Parathyroid adenoma (tissue), 2 donors: Measurements from ENCODE around the gene GPS2.
"Not testable (repeated sequence)": the region's sequence is repeated elsewhere in the genome, so short reads cannot be mapped to it uniquely, and the experiment has no call there.

Experiments used
- H2AFZ ChIP-seq: fragments of 300-600 bp; sonication (generic); one replicate; pipeline ENCODE4 v1.7.0; 2017; ENCODE audit warnings: antibody characterized with exemption, mild to moderate bottlenecking
- H3K27ac ChIP-seq: fragments of 300-600 bp; sonication (generic); one replicate; pipeline ENCODE4 v1.7.0; 2017
- H3K27me3 ChIP-seq: fragments of 300-600 bp; sonication (generic); one replicate; pipeline ENCODE4 v1.7.0; 2017; ENCODE audit warnings: low read length; ENCODE audit not compliant: control insufficient read depth, insufficient read depth
- H3K36me3 ChIP-seq: fragments of 300-600 bp; sonication (generic); one replicate; pipeline ENCODE4 v1.7.0; 2017; ENCODE audit warnings: low read length; ENCODE audit not compliant: control insufficient read depth, insufficient read depth
- H3K4me1 ChIP-seq: fragments of 300-600 bp; sonication (generic); one replicate; pipeline ENCODE4 v1.7.0; 2017; ENCODE audit warnings: control low read depth
- H3K4me2 ChIP-seq: fragments of 300-600 bp; sonication (generic); one replicate; pipeline ENCODE4 v1.7.0; 2017; ENCODE audit warnings: low read length
- H3K4me3 ChIP-seq: fragments of 300-600 bp; sonication (generic); one replicate; pipeline ENCODE4 v1.7.0; 2017; ENCODE audit warnings: low read depth, low read length
- H3K79me2 ChIP-seq: fragments of 300-600 bp; sonication (generic); one replicate; pipeline ENCODE4 v1.7.0; 2017; ENCODE audit warnings: control low read depth
- H3K9ac ChIP-seq: fragments of 300-600 bp; sonication (generic); one replicate; pipeline ENCODE4 v1.7.0; 2017; ENCODE audit warnings: mild to moderate bottlenecking
- H3K9me3 ChIP-seq: fragments of 300-600 bp; sonication (generic); one replicate; pipeline ENCODE4 v1.7.0; 2017; ENCODE audit warnings: low read length; ENCODE audit not compliant: control insufficient read depth
- CTCF ChIP-seq: fragments of 300-600 bp; sonication (generic); IDR thresholded peaks from one replicate; pipeline ENCODE4 v1.7.0; 2017; ENCODE audit warnings: antibody characterized with exemption, mild to moderate bottlenecking
- donor health status: primary hyperparathyroidism.

The GPS2 gene

GRCh38 chr17:7340179-7340578 lies 25.0 kb upstream of the GPS2 start:
- Histone ChIP-seq H3K27me3 (no peaks in the 10 kb centered on the region), H2AFZ (no peak overlapping the region), H3K4me1 (no peaks in the 10 kb centered on the region), H3K36me3 (no peaks in the 10 kb centered on the region), H3K4me3 (no peak overlapping the region), H3K9ac (no peak overlapping the region), H3K27ac (no peak overlapping the region), H3K9me3 (no peaks in the 10 kb centered on the region), H3K4me2 (no peak overlapping the region), H3K79me2 (no peaks in the 10 kb centered on the region)
- TF ChIP-seq CTCF: no peak

DNA sequence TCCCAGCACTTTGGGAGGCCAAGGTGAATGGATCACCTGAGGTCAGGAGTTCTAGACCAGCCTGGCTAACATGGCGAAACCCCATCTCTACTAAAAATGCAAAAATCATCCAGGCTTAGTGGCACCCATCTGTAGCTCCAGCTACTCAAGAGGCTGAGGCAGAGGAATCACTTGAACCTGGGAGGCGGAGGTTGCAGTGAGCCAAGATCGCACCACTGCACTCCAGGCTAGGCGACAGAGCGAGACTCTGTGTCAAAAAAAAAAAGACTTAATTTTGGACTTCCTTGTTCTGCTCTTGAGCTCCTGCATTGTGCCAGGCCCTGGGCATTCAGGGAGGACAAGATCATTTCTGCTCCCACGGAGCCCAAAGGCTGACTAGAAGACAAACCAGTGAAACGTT lies 22.4 kb upstream of the GPS2 start:
- H3K79me2 ChIP-seq, H3K9me3 ChIP-seq, H3K9ac ChIP-seq, H3K4me3 ChIP-seq, H3K4me1 ChIP-seq, H3K27ac ChIP-seq, H3K27me3 ChIP-seq, H2AFZ ChIP-seq, H3K4me2 ChIP-seq, H3K36me3 ChIP-seq: not testable (repeated sequence)

DNA sequence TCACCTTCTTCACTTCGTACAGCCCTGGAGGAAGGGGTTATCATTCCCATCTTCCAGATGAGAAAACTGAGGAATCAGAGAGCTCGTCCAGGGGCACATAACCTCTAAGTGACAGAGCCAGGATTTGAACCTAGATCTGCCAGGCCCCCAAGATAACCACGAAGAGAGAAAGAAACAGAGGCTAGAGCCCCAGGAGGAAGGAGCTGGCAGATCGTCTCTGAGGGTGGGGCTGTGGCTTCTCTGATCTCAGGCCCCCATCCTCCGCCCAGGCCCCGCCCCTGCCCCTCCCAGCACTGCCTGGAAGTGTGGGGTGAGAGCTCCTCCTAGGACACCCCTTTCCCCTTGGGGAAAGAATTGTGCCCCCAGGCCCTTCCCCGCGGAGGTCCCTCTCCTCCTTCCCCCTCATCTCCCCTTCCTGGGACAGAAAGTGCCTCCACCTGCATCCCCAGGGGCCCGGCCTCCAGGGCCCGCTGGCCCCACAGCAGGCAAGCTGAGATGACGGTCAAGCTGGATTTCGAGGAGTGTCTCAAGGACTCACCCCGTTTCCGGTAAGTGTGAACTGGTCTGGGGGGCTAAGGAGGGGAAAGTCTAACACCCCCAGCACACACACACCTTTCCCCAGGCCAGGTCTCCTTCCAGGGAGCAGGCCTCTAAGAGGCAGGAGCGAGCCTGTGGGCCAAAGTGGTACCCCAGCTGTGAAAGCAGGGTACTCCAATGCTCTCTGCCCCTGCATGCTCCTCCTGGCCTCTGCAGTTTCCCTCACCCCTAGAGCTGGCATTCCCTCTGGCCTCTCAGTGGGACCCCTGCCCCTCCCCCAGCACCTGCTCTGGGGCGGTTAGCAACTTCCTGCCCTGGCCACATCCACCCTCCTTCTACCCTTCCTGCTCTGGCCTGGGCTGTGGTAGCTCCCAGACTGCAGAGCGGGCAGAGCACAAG lies 21.3 kb upstream of the GPS2 start, which contains the start of gene ACAP1:
Gene ACAP1, plus strand, starts transcription at position 290 of the 936 bp plus-strand sequence. Its CDS starts 206 bp downstream, at position 496.
- Histone ChIP-seq H3K9me3 (no peaks in the 10 kb centered on the region), H3K9ac (no peak within 1 kb of the TSS)

DNA sequence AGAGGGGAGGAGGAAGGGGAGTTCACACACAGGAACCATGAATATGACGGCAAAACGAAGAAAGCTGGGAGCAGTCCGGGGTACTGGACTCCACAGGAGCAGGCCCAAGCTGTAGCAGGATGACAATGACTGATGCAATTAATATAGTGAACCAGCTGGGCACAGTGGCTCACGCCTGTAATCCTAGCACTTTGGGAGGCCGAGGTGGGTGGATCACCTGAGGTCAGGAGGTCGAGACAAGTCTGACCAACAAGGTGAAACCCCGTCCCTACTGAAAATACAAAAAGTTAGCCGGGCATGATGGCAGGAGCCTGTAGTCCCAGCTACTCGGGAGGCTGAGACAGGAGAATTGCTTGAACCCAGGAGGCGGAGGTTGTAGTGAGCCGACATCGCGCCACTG lies 20.6 kb upstream of the GPS2 start:
- not testable (repeated sequence) for H3K9me3 ChIP-seq, H3K4me1 ChIP-seq, H3K27me3 ChIP-seq, H3K4me2 ChIP-seq, H3K79me2 ChIP-seq, H3K27ac ChIP-seq, H3K4me3 ChIP-seq, H3K9ac ChIP-seq, H2AFZ ChIP-seq, H3K36me3 ChIP-seq

More for the DNA sequence above, 21.3 kb upstream of the GPS2 start, which contains the start of gene ACAP1:
- Histone ChIP-seq H3K27me3 (no peaks in the 10 kb centered on the region), H3K4me2 (no peak within 1 kb of the TSS), H2AFZ (no peak within 1 kb of the TSS), H3K79me2 (no peaks in the 10 kb centered on the region), H3K4me3 (no peak within 1 kb of the TSS), H3K27ac (no peak within 1 kb of the TSS), H3K36me3 (no peaks in the 10 kb centered on the region), H3K4me1 (no peaks in the 10 kb centered on the region)
- TF ChIP-seq CTCF: no peak

DNA sequence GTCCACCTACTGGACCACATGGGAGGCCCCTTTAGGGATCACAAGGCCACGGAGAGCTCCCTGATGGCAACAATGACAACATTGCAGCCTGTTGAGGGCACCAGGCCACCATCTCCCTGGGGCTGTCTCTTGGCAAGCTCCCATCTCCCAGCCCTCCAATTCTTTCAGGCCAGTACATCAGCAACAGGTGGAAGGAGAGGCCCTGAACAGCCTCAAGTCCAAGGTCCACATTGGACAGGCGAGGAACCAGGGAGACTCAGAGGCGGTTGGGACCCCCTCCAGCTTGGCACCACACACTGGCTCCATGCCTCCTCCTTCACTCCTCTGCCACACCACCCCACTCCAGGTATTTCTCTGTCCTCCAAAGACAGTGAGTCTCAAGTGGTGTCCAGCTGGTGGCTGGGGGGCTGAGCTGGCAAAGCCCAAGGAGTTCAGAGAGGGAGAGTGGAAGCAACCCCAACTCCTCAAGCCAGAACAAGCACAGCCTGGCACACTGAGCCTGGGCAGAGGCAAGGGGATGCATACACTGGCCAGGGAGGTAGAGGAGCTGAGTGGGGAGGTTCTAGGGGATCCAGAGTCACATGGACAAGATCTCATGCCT lies 19.9 kb upstream of the GPS2 start:
- no peak overlapping the region for H3K27ac ChIP-seq
- H3K9me3 ChIP-seq: no peaks in the 10 kb centered on the region
- no peak overlapping the region for H3K9ac ChIP-seq
- H3K79me2 ChIP-seq: no peaks in the 10 kb centered on the region
- H3K4me3 ChIP-seq: no peak overlapping the region
- H3K36me3 ChIP-seq: no peaks in the 10 kb centered on the region
- no peak overlapping the region for H2AFZ ChIP-seq
- H3K4me1 ChIP-seq: peaks cover 3% of the 10 kb centered on the region
- H3K27me3 ChIP-seq: no peaks in the 10 kb centered on the region
- H3K4me2 ChIP-seq: no peak overlapping the region
- no peak for TF ChIP-seq CTCF

GRCh38 chr17:7332600-7333069 lies 17.5 kb upstream of the GPS2 start:
- not testable (repeated sequence) for H3K4me3 ChIP-seq, H3K36me3 ChIP-seq, H3K4me1 ChIP-seq, H3K79me2 ChIP-seq, H3K9me3 ChIP-seq, H3K27me3 ChIP-seq, H3K4me2 ChIP-seq, H3K27ac ChIP-seq, H3K9ac ChIP-seq
- peak overlapping the region; percentile 21 for H2AFZ ChIP-seq
